B cell (primary cell): Measurements from ENCODE around the gene CHSY3. TPM values are rescaled to one million over a fixed set of nuclear protein-coding genes. Genes with fewer than 3 reads are reported as not detected.

ENCODE experiments used
- ATAC-seq: fragments of 200-7000 bp; cut with Tn5 transposase; one replicate; pipeline ENCODE4 v1.10.0; 2021; ENCODE audit warnings: low read depth, mild to moderate bottlenecking, moderate number of reproducible peaks, moderate library complexity
- CTCF ChIA-PET: fragments of 350-600 bp; sonication (Branson Sonifier 250); formaldehyde crosslinking; loops from one replicate; lab custom pipeline; 2021; ENCODE audit warnings: antibody characterized with exemption, inconsistent platforms; lab: Charles Lee
- POLR2A ChIA-PET: fragments of 350-600 bp; sonication (Branson Sonifier 250); formaldehyde crosslinking; loops from one replicate; lab custom pipeline; 2021; ENCODE audit warnings: antibody characterized with exemption; lab: Charles Lee
- DNase-seq: peaks from one replicate; pipeline ENCODE4 v3.0.0; 2013
- H2AFZ ChIP-seq: 2 replicates; pipeline ENCODE4 v1.6.1; 2012; ENCODE audit warnings: mild to moderate bottlenecking, low read depth, low read length; ENCODE audit not compliant: insufficient read depth, poor library complexity, severe bottlenecking
- H3K27ac ChIP-seq, 2 donors: 1 replicate in 1 of 2; 2 replicates in 1 of 2; pipeline ENCODE4 v1.5.1; 2012 to 2013; ENCODE audit warnings: low read length in 2 of 2, mild to moderate bottlenecking in 2 of 2, moderate library complexity in 1 of 2
- H3K27me3 ChIP-seq, 4 experiments: fragments of 200-600 bp in 1 of 4; sonication (generic) in 1 of 4; replicated peaks in 1 of 4; 1 replicate in 2 of 4; 2 replicates in 2 of 4; pipeline versions ENCODE4 v1.6.1 to v1.7.0; 2013 to 2016; ENCODE audit warnings: low read length in 3 of 4, mild to moderate bottlenecking in 2 of 4, mixed read lengths in 1 of 4, moderate library complexity in 1 of 4; ENCODE audit not compliant: insufficient read depth in 4 of 4, control insufficient read depth in 3 of 4; ENCODE audit errors: control extremely low read depth in 1 of 4
- H3K36me3 ChIP-seq, 2 experiments: replicated peaks in 1 of 2; 1 replicate in 1 of 2; 2 replicates in 1 of 2; pipeline versions ENCODE4 v1.6.1 to v1.7.1; 2013; ENCODE audit warnings: low read length in 1 of 2; ENCODE audit not compliant: insufficient read depth in 2 of 2, control insufficient read depth in 1 of 2; ENCODE audit errors: control extremely low read depth in 1 of 2, extremely low read depth in 1 of 2
- H3K4me1 ChIP-seq, 2 donors: fragments of 200-600 bp in 1 of 2; sonication (generic) in 1 of 2; 1 replicate in 1 of 2; 2 replicates in 1 of 2; pipeline versions ENCODE4 v1.5.1 to v1.6.1; 2013 to 2017; ENCODE audit warnings: low read length in 2 of 2; ENCODE audit not compliant: control insufficient read depth in 2 of 2, insufficient read depth in 2 of 2
- H3K4me2 ChIP-seq: replicated peaks from 2 replicates; pipeline ENCODE3; 2012; ENCODE audit warnings: mild to moderate bottlenecking, low read depth, low read length; ENCODE audit not compliant: poor library complexity, severe bottlenecking
- H3K4me3 ChIP-seq, 5 experiments: fragments of 200-600 bp in 1 of 5; sonication (generic) in 1 of 5; 1 replicate in 3 of 5; 2 replicates in 2 of 5; pipeline versions ENCODE4 v1.5.1 to v1.7.0; 2011 to 2016; ENCODE audit warnings: low read length in 4 of 5, mild to moderate bottlenecking in 4 of 5, low read depth in 2 of 5, control low read depth in 1 of 5, moderate library complexity in 1 of 5; ENCODE audit not compliant: insufficient read depth in 1 of 5; ENCODE audit errors: control extremely low read depth in 1 of 5, extremely low read depth in 1 of 5
- H3K79me2 ChIP-seq: fragments of 200-600 bp; sonication (generic); one replicate; pipeline ENCODE4 v1.6.0; 2016; ENCODE audit warnings: low read length; ENCODE audit not compliant: control insufficient read depth, insufficient read depth
- H3K9ac ChIP-seq: fragments of 200-600 bp; sonication (generic); 2 replicates; pipeline ENCODE4 v1.6.1; 2017; ENCODE audit warnings: mild to moderate bottlenecking, low read length, moderate library complexity
- H3K9me3 ChIP-seq, 3 donors: one replicate each; pipeline versions ENCODE4 v1.6.1 to v1.7.1; 2013; ENCODE audit warnings: low read length in 2 of 3; ENCODE audit not compliant: control insufficient read depth in 2 of 3, insufficient read depth in 1 of 3; ENCODE audit errors: control extremely low read depth in 1 of 3
- H4K20me1 ChIP-seq: 2 replicates; pipeline ENCODE4 v1.6.0; 2012; ENCODE audit warnings: mild to moderate bottlenecking, low read length; ENCODE audit not compliant: insufficient read depth, control insufficient read depth, poor library complexity, severe bottlenecking
- H3K27ac Mint-ChIP-seq: one replicate; pipeline ENCODE4 v1.8.0; 2021; ENCODE audit warnings: mixed read lengths
- H3K27me3 Mint-ChIP-seq: one replicate; pipeline ENCODE4 v1.8.0; 2021; ENCODE audit warnings: mixed read lengths
- H3K4me1 Mint-ChIP-seq: one replicate; pipeline ENCODE4 v1.8.0; 2021; ENCODE audit warnings: mixed read lengths
- H3K4me3 Mint-ChIP-seq: one replicate; pipeline ENCODE4 v1.8.0; 2021; ENCODE audit warnings: mixed read lengths
- H3K9me3 Mint-ChIP-seq: one replicate; pipeline ENCODE4 v1.8.0; 2022; ENCODE audit warnings: mixed read lengths; ENCODE audit not compliant: insufficient read depth
- EZH2 ChIP-seq: IDR thresholded peaks from 2 replicates; pipeline ENCODE4 v1.6.1; 2012; ENCODE audit warnings: borderline replicate concordance, low read depth, mild to moderate bottlenecking, moderate library complexity, low read length; ENCODE audit not compliant: insufficient read depth, poor library complexity, severe bottlenecking
- WGBS: methylation state at CpG from one replicate; pipeline ENCODE4 v1.1.5; 2013; ENCODE audit warnings: missing lambda C conversion rate; ENCODE audit not compliant: insufficient coverage; 5-methylcytosine and 5-hydroxymethylcytosine counted together
- intact Hi-C: fragments of 100-400 bp; cut with micrococcal nuclease; formaldehyde crosslinking; loops from one replicate; pipeline ENCODE4 v1.10.0; 2022
- polyA plus RNA-seq: library from polyadenylated mRNA; depleted of rRNA; stranded (reverse); fragments of >200 nt; gene quantifications from 2 replicates; pipeline ENCODE4 v1.2.3, GENCODE V29; 2012
- total RNA-seq, 2 donors: library from RNA; stranded (reverse); fragments of 120-200 nt in 1 of 2; gene quantifications; 1 replicate in 1 of 2; 2 replicates in 1 of 2; pipeline versions ENCODE4 v1.2.3 to v1.2.4, GENCODE V29; 2013 to 2022
- TF ChIP-seq, protein P1 (sequence below): fragments of 200-600 bp; IDR thresholded peaks from one replicate; pipeline ENCODE4 v1.8.0; 2022; ENCODE audit warnings: antibody characterized with exemption, mild to moderate bottlenecking

CHSY3 gene
- total and polyA plus RNA-seq, 2 donors (not counting 1 experiment from before 2014, with no cell fraction given), result not detected

DNA sequence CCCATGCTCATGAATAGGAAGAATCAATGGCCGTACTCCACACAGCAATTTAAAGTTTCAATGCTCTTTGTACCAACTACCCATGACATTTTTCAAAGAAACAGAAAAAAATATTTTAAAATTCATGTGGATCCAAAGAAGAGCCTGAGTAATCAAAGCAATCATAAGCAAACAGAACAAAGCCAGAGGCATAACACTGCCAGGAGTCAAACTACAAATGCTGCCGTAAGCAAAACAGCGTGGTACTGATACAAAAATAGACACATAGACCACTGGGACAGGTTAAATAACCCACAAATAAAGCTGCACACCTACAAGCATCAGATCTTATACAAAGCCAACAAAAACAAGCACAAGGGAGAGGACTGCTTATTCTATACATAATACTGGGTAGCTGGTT, 107.7 kb downstream of the CHSY3 start:
- Histone ChIP-seq H4K20me1 (no peaks in the 10 kb centered on the region), H2AFZ (no peak overlapping the region), H3K4me1 (no peaks in the 10 kb centered on the region), H3K9me3 (peaks cover 0 to 15% (median 0%) of the 10 kb centered on the region in 3 donors), H3K4me3 (no peak overlapping the region), H3K79me2 (no peaks in the 10 kb centered on the region), H3K27me3 (no peaks in the 10 kb centered on the region), H3K9ac (no peak overlapping the region), H3K4me2 (no peak overlapping the region), H3K36me3 (no peaks in the 10 kb centered on the region), H3K27ac (no peak overlapping the region)
- H3K4me3 Mint-ChIP-seq, result no peak overlapping the region
- no peak for TF ChIP-seq EZH2
- intact Hi-C loops, result no loop called here
- H3K9me3 Mint-ChIP-seq, result peaks cover 15% of the 10 kb centered on the region
- CTCF ChIA-PET, result no interaction called here
- no peak overlapping the region for H3K27ac Mint-ChIP-seq
- no peaks in the 10 kb centered on the region for H3K4me1 Mint-ChIP-seq
- WGBS, result 60% methylated on average over 1 of the region's 3 CpGs
- POLR2A ChIA-PET, result no interaction called here
- no peak for ATAC-seq
- no peaks in the 10 kb centered on the region for H3K27me3 Mint-ChIP-seq
- DNase-seq, result no peak

DNA sequence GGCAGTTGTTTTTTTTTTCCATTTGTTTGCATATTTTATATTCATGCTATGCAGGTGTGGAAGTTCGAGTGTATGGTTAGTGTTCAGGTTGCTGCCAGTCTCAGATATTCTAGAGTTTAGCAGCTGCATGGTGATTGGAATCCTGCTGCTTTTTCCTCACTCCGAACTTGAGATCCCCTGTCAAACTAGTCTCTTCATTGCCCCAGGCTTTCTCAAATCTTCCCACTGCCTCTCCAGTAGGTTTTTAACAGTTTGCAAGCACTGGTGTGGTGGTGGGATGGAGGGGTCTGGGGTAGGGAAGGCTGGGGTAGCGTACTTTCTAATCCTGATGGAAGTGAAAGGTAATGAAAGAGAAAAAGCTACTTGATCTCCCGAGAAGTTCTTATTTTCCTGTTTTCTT, 112.9 kb downstream of the CHSY3 start:
- H3K9me3 Mint-ChIP-seq, result peaks cover 5% of the 10 kb centered on the region
- no peak for DNase-seq
- CTCF ChIA-PET, result no interaction called here
- no CpG with 5 or more reads among the region's 4 CpGs for WGBS
- Histone ChIP-seq H3K79me2 (no peaks in the 10 kb centered on the region), H3K4me1 (no peaks in the 10 kb centered on the region), H3K9ac (no peak overlapping the region), H2AFZ (no peak overlapping the region), H3K4me3 (no peak overlapping the region), H3K36me3 (no peaks in the 10 kb centered on the region), H4K20me1 (no peaks in the 10 kb centered on the region), H3K27me3 (no peaks in the 10 kb centered on the region), H3K27ac (no peak overlapping the region), H3K4me2 (no peak overlapping the region), H3K9me3 (peaks cover 0 to 12% (median 0%) of the 10 kb centered on the region in 3 donors)
- H3K27me3 Mint-ChIP-seq, result no peaks in the 10 kb centered on the region
- intact Hi-C loops, result no loop called here
- TF ChIP-seq, protein P1, sequence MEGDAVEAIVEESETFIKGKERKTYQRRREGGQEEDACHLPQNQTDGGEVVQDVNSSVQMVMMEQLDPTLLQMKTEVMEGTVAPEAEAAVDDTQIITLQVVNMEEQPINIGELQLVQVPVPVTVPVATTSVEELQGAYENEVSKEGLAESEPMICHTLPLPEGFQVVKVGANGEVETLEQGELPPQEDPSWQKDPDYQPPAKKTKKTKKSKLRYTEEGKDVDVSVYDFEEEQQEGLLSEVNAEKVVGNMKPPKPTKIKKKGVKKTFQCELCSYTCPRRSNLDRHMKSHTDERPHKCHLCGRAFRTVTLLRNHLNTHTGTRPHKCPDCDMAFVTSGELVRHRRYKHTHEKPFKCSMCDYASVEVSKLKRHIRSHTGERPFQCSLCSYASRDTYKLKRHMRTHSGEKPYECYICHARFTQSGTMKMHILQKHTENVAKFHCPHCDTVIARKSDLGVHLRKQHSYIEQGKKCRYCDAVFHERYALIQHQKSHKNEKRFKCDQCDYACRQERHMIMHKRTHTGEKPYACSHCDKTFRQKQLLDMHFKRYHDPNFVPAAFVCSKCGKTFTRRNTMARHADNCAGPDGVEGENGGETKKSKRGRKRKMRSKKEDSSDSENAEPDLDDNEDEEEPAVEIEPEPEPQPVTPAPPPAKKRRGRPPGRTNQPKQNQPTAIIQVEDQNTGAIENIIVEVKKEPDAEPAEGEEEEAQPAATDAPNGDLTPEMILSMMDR, result no peak
- no peak for TF ChIP-seq EZH2
- no peak overlapping the region for H3K4me3 Mint-ChIP-seq
- no peaks in the 10 kb centered on the region for H3K4me1 Mint-ChIP-seq
- POLR2A ChIA-PET, result no interaction called here
- ATAC-seq, result no peak
- H3K27ac Mint-ChIP-seq, result no peak overlapping the region
